Small intestine (tissue), 7 donors: ENCODE measurements around the gene TUFM. TPM values are rescaled to one million over a fixed set of nuclear protein-coding genes. Genes with fewer than 3 reads are reported as not detected.
A peak's percentile ranks its signal among the peaks of the same experiment; 100 is the strongest.

Experiments
- DNase-seq, 2 donors: peaks; one replicate each; pipeline versions ENCODE4 v3.0.0 to v3.0.0-alpha.2; 2013
- FAIRE-seq: peaks from 2 replicates; lab custom pipeline; 2012; peaks lifted over from hg19 to GRCh38; lab: Jason Lieb, UNC
- H3K27ac ChIP-seq, 3 donors: one replicate each; pipeline ENCODE4 v1.5.1; 2013; ENCODE audit warnings: low read length in 2 of 3, mild to moderate bottlenecking in 2 of 3, control low read depth in 1 of 3, inconsistent platforms in 1 of 3, low read depth in 1 of 3, moderate library complexity in 1 of 3
- H3K27me3 ChIP-seq, 3 donors: one replicate each; pipeline ENCODE4 v1.6.1; 2013; ENCODE audit warnings: low read length in 3 of 3, inconsistent platforms in 1 of 3; ENCODE audit not compliant: control insufficient read depth in 3 of 3, insufficient read depth in 3 of 3
- H3K36me3 ChIP-seq, 3 donors: one replicate each; pipeline ENCODE4 v1.6.1; 2013; ENCODE audit warnings: low read length in 3 of 3, inconsistent platforms in 1 of 3, low read depth in 1 of 3, mild to moderate bottlenecking in 1 of 3, moderate library complexity in 1 of 3; ENCODE audit not compliant: control insufficient read depth in 3 of 3, insufficient read depth in 2 of 3
- H3K4me1 ChIP-seq, 3 donors: one replicate each; pipeline ENCODE4 v1.6.1; 2013; ENCODE audit warnings: low read length in 2 of 3, inconsistent platforms in 1 of 3, low read depth in 1 of 3, mild to moderate bottlenecking in 1 of 3, moderate library complexity in 1 of 3; ENCODE audit not compliant: control insufficient read depth in 3 of 3, insufficient read depth in 2 of 3
- H3K4me3 ChIP-seq, 3 donors: one replicate each; pipeline ENCODE4 v1.5.1; 2013; ENCODE audit warnings: low read length in 3 of 3, control low read depth in 1 of 3, inconsistent platforms in 1 of 3, low read depth in 1 of 3, mild to moderate bottlenecking in 1 of 3, moderate library complexity in 1 of 3
- H3K9me3 ChIP-seq, 2 donors: one replicate each; pipeline ENCODE4 v1.6.1; 2013; ENCODE audit warnings: low read depth in 1 of 2, low read length in 1 of 2; ENCODE audit not compliant: control insufficient read depth in 2 of 2, insufficient read depth in 1 of 2
- WGBS, 3 donors: extraction: QIAGEN DNeasy Blood & Tissue Kit; methylation state at CpG; one replicate each; pipeline ENCODE4 v1.1.7; 2013; 5-methylcytosine and 5-hydroxymethylcytosine counted together
- polyA plus RNA-seq, 4 donors: library from polyadenylated mRNA; stranded (reverse) in 3 of 4; unstranded in 1 of 4; fragments of 200-250 nt in 3 of 4; fragments of 120-200 nt in 1 of 4; gene quantifications; one replicate each; pipeline versions ENCODE4 v1.2.1 to v1.2.3, GENCODE V29; 2013
- donor health status: healthy with polysubstance abuse.
- donor health status: control.
- donor health status: control.
- donor health status: Bipolar disorder and iron deficiency.
- donor health status: healthy.

Gene TUFM
- polyA plus RNA-seq, 4 donors = 145 to 293 (median 212) TPM

DNA sequence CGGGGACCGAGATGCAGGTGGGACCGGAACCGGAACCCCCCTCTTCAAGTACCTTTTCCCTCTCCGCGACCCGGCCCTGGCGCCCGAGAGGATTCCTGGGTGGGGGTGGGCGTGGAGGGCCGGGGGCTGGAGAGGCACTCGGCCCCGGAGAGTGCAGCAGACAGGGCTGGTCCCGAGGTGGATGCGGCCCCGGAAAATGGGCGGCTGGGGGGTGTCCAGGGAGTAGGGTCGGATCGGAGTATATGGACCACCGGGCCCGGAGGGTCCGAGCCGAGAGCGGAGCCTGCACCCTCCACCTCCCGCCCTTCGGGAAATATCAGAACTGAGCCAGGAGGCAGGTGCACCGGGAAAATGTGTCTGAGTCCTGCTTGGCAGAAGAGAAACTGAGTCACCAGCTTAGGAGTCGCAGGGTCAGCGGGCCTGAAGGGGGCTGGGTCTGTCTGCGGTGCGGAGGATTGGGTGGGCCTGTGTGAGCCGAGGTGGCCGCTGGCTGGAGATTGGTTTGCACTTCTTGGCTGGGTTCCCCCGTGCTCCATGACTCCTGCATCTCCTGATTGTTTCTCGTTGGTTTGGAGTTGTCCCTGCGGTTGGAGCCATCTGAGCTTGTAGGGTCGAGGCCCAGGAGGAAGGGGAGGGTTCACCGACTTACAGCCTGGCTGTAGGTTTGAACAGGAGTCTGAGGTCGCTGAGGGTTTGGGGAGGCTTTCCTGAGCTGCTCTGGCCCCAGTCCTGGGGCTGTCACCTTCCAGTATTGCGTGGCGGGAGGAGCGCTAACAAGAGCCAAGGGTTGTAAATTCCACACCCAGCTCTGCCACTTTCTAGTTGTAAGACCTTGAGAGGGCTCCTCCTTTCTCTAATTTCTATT lies 18.0 kb upstream of the TUFM start:
- H3K36me3 ChIP-seq = peaks cover 7 to 33% (median 8%) of the 10 kb centered on the region in 3 donors
- peak overlapping the region; percentile 96 to 99 (median 98) for H3K27ac ChIP-seq
- H3K4me1 ChIP-seq = peaks cover 0 to 29% (median 5%) of the 10 kb centered on the region in 3 donors
- no peaks in the 10 kb centered on the region for H3K27me3 ChIP-seq
- H3K9me3 ChIP-seq = no peaks in the 10 kb centered on the region
- peak overlapping the region; percentile 86 to 99 (median 89) for H3K4me3 ChIP-seq
- peak; percentile 70 to 76 for DNase-seq
- WGBS, 3 donors = 1 to 2% (median 2%) methylated on average over 36 to 42 of the region's 42 CpGs
- no peak for FAIRE-seq

DNA sequence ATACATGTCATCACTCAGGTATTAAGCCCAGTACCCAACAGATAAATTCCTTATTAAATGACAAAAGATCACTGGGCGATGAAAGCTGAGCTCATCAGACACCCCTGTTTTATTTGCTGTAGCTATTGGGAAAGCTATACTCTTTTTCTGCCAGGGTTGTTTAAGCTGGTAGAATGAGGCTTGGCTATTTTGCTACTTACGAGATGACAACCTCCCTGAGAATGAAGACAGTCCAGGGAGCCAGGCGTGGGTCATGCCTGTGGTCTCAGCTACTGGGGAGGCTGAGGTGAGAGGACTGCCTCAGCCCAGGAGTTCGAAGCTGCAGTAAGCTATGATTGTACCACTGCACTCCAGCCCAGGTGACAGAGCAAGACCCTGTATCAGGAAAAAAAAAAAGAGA lies 13.2 kb upstream of the TUFM start:
- Histone ChIP-seq H3K27ac (no peak overlapping the region), H3K36me3 (peaks cover 0 to 4% (median 2%) of the 10 kb centered on the region in 3 donors), H3K4me1 (no peaks in the 10 kb centered on the region), H3K4me3 (no peak overlapping the region), H3K27me3 (no peaks in the 10 kb centered on the region), H3K9me3 (no peaks in the 10 kb centered on the region)
- DNase-seq (no peak), FAIRE-seq (no peak)
- WGBS, 3 donors = 81 to 88% (median 87%) methylated on average over 4 of the region's 4 CpGs

DNA sequence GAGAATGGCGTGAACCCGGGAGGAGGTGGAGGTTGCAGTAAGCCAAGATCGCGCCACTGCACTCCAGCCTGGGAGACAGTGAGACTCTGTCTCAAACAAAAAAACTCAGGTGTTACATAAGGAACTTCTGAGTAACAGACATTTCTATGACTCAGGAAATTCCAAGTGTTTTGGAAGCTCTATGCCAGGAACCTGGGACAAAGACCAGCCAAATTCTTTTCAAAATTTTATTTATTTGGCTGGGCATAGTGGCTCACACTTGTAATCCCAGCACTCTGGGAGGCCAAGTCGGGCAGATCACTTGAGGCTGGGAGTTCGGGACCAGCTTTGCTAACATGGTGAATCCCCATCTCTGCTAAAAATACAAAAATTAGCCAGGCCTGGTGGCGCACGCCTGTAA lies 12.3 kb upstream of the TUFM start:
- Histone ChIP-seq H3K9me3 (no peaks in the 10 kb centered on the region), H3K4me3 (no peak overlapping the region), H3K27me3 (no peaks in the 10 kb centered on the region), H3K4me1 (no peaks in the 10 kb centered on the region), H3K36me3 (peaks cover 0 to 2% (median 2%) of the 10 kb centered on the region in 3 donors), H3K27ac (no peak overlapping the region)
- WGBS, 3 donors = 95 to 96% (median 95%) methylated on average over 8 of the region's 8 CpGs
- DNase-seq = no peak
- no peak for FAIRE-seq

DNA sequence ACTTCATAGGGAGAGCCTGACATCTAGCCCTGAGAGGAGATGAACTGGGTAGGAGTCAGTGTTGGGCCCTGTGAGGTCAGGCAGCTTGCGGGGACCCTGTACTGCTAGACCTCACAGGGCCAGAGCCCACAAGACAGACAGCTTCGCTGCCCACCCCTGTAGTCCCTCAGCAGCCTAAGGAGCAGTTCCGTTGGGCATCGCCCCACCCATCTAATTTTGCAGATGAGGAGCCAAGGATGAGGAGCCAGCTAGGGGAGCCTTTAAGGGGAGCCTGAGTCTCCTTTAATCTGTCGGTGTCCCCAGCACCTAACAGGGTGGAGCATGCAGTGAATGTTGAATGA lies 755 bp upstream of the TUFM start:
- FAIRE-seq = no peak
- Histone ChIP-seq H3K9me3 (no peaks in the 10 kb centered on the region), H3K4me3 (peak overlapping the region; percentile 56 to 97 (median 85)), H3K27me3 (no peaks in the 10 kb centered on the region), H3K4me1 (peaks cover 0 to 18% (median 2%) of the 10 kb centered on the region in 3 donors), H3K36me3 (peaks cover 11 to 35% (median 13%) of the 10 kb centered on the region in 3 donors), H3K27ac (peak overlapping the region; percentile 78 to 90 (median 86))
- 9 to 18% (median 13%) methylated on average over 5 of the region's 5 CpGs for WGBS, 3 donors
- DNase-seq = peak in 1 of 2 donors; percentile 6

DNA sequence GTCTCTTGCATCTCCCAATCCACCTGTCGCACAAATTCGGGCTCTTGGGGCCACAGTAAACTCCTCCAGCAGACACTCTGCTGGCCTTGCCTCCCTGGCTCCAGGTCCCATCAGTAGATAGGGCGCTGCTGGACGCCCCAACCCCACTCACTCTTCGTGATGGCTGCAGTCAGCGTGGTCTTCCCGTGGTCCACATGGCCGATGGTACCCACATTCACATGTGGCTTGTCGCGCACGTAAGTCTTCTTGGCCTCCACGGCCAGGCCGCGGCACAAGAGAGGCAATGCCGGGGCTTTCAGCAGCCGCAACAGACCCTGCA lies 428 bp downstream of the TUFM start:
- no peak for FAIRE-seq
- Histone ChIP-seq H3K36me3 (peaks cover 11 to 37% (median 14%) of the 10 kb centered on the region in 3 donors), H3K9me3 (no peaks in the 10 kb centered on the region), H3K4me1 (peaks cover 0 to 18% (median 2%) of the 10 kb centered on the region in 3 donors), H3K27ac (peak overlapping the region; percentile 55 to 86 (median 82)), H3K4me3 (peak overlapping the region; percentile 84 to 97 (median 85)), H3K27me3 (no peaks in the 10 kb centered on the region)
- no peak for DNase-seq
- 0 to 1% (median 0%) methylated on average over 16 of the region's 16 CpGs for WGBS, 3 donors

DNA sequence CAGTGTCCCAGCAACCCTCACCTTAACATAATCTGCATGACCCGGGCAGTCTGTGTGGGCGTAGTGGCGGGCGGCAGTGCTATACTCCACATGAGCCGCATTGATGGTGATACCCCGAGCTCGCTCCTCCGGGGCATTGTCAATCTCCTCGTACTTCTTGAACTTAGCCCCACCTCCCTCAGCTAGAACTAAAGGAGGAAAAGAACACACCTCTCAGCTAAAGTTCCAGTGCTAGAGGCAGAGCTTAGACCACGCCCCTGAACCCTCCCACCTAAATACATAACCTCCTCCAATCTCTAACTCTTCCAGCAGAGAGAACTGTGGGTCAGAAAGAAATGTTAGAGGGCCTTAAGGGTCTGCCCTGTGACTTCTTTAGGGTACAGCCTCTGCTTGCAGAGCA lies 855 bp downstream of the TUFM start:
- H3K4me1 ChIP-seq = peaks cover 0 to 18% (median 2%) of the 10 kb centered on the region in 3 donors
- peaks cover 11 to 37% (median 14%) of the 10 kb centered on the region in 3 donors for H3K36me3 ChIP-seq
- H3K27ac ChIP-seq = peak overlapping the region in 1 of 3 donors; percentile 82
- no peaks in the 10 kb centered on the region for H3K27me3 ChIP-seq
- peak; percentile 70 to 83 for DNase-seq
- peak overlapping the region; percentile 84 to 97 (median 85) for H3K4me3 ChIP-seq
- WGBS, 3 donors = 17 to 47% (median 33%) methylated on average over 10 of the region's 10 CpGs
- FAIRE-seq = no peak
- no peaks in the 10 kb centered on the region for H3K9me3 ChIP-seq

DNA sequence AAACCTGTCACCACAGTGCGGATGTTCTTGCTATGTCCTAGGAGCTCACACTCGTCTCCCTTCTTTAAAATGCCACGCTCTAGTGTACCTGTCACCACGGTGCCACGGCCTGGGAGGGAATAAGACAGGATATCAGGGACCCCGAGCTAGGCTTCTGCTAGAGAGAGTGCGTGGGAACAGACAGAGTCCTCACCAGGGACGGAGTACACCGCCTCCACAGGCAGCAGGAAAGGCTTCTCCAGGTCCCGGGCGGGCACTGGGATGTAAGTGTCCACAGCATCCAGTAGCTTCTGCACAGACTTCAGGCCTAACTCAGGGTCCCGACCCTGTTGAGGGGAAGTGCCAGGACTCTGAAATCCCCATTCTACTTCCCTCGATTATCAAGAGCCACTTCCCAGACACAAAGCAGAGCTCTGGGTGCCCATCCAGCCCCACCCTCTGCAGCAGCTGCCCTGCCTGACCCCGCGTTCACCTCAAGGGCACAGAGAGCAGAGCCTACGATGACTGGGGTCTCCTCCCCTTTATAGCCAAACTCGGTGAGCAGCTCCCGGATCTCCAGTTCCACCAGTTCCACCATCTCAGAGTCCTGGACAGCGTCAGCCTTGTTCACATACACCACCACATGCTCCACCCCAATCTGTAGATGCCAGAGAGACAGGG lies 1.8 kb downstream of the TUFM start:
- Histone ChIP-seq H3K27ac (no peak overlapping the region), H3K4me3 (peak overlapping the region in 1 of 3 donors; percentile 97), H3K27me3 (no peaks in the 10 kb centered on the region), H3K4me1 (peaks cover 0 to 18% (median 2%) of the 10 kb centered on the region in 3 donors), H3K9me3 (no peaks in the 10 kb centered on the region), H3K36me3 (peaks cover 11 to 39% (median 14%) of the 10 kb centered on the region in 3 donors)
- 83 to 92% (median 89%) methylated on average over 19 of the region's 19 CpGs for WGBS, 3 donors
- DNase-seq = no peak
- FAIRE-seq = no peak

DNA sequence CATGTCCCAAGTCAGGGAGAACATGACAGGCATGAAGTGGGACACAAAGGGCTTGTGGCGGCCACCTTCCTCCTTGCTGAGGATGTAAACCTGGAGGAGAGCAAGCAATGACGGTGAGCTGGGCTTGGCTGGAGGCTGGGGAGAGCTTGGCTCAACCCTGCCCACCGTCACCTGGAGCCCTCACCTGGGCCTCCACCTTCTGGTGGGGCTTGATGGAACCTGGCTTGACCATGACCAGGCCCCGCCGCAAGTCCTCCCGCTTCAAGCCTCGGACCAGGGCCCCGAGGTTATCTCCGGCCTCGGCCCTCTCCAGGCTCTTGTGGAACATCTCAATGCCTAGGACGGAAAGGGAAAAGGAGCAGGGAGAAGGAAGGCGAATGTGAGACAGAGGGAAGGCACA lies 2.4 kb downstream of the TUFM start:
- peaks cover 11 to 40% (median 14%) of the 10 kb centered on the region in 3 donors for H3K36me3 ChIP-seq
- FAIRE-seq = no peak
- no peak overlapping the region for H3K27ac ChIP-seq
- DNase-seq = no peak
- peaks cover 0 to 18% (median 2%) of the 10 kb centered on the region in 3 donors for H3K4me1 ChIP-seq
- H3K4me3 ChIP-seq = no peak overlapping the region
- WGBS, 3 donors = 91 to 95% (median 95%) methylated on average over 12 of the region's 12 CpGs
- H3K9me3 ChIP-seq = no peaks in the 10 kb centered on the region
- no peaks in the 10 kb centered on the region for H3K27me3 ChIP-seq
